H9 (cell line): ENCODE results near the gene ANAPC2. TPM values are rescaled to one million over a fixed set of nuclear protein-coding genes. Genes with fewer than 3 reads are reported as not detected.

Source experiments
- DNase-seq: peaks from one replicate; pipeline ENCODE4 v3.0.0-alpha.2; 2017
- H2AFZ ChIP-seq: one replicate; pipeline ENCODE4 v1.6.1; 2013; ENCODE audit warnings: mild to moderate bottlenecking, low read length, control low read depth, moderate library complexity
- H2AK5ac ChIP-seq: 2 replicates; pipeline ENCODE4 v1.6.1; 2013; ENCODE audit warnings: low read length, control low read depth, mixed read lengths; ENCODE audit not compliant: insufficient read length
- H2BK120ac ChIP-seq: one replicate; pipeline ENCODE4 v1.6.1; 2013; ENCODE audit warnings: low read depth, mild to moderate bottlenecking, low read length, control low read depth, inconsistent platforms; ENCODE audit not compliant: poor library complexity, severe bottlenecking
- H2BK12ac ChIP-seq: 2 replicates; pipeline ENCODE4 v1.6.1; 2013; ENCODE audit warnings: low read length, control low read depth, mixed read lengths, low read depth; ENCODE audit not compliant: insufficient read length
- H2BK15ac ChIP-seq: 2 replicates; pipeline ENCODE4 v1.6.1; 2013; ENCODE audit warnings: low read depth, low read length, control low read depth
- H2BK20ac ChIP-seq: one replicate; pipeline ENCODE4 v1.6.1; 2013; ENCODE audit warnings: low read depth, mild to moderate bottlenecking, low read length, control low read depth, inconsistent platforms; ENCODE audit not compliant: poor library complexity, severe bottlenecking
- H2BK5ac ChIP-seq: 2 replicates; pipeline ENCODE4 v1.6.1; 2013; ENCODE audit warnings: low read length, control low read depth, mixed read lengths; ENCODE audit not compliant: insufficient read length
- H3K14ac ChIP-seq: 2 replicates; pipeline ENCODE4 v1.6.1; 2013; ENCODE audit warnings: low read length, control low read depth; ENCODE audit not compliant: insufficient read depth
- H3K18ac ChIP-seq: 2 replicates; pipeline ENCODE4 v1.6.1; 2013; ENCODE audit warnings: low read depth, mild to moderate bottlenecking, mixed read lengths, low read length, control low read depth; ENCODE audit not compliant: insufficient read length
- H3K23ac ChIP-seq: 2 replicates; pipeline ENCODE4 v1.6.1; 2013; ENCODE audit warnings: low read length, control low read depth, mixed read lengths, low read depth; ENCODE audit not compliant: insufficient read length
- H3K23me2 ChIP-seq: 2 replicates; pipeline ENCODE4 v1.6.1; 2013; ENCODE audit warnings: low read depth, mild to moderate bottlenecking, mixed read lengths, low read length, control low read depth; ENCODE audit not compliant: insufficient read length, poor library complexity, severe bottlenecking
- H3K27ac ChIP-seq: 2 replicates; pipeline ENCODE4 v1.5.1; 2013; ENCODE audit warnings: low read length, control low read depth, mixed read lengths, low read depth; ENCODE audit not compliant: insufficient read length
- H3K27me3 ChIP-seq: 2 replicates; pipeline ENCODE4 v1.6.1; 2013; ENCODE audit warnings: low read length, control low read depth, inconsistent platforms; ENCODE audit not compliant: insufficient read depth
- H3K4ac ChIP-seq: 2 replicates; pipeline ENCODE4 v1.6.1; 2013; ENCODE audit warnings: low read depth, mild to moderate bottlenecking, control low read depth, inconsistent platforms, low read length, moderate library complexity
- H3K4me1 ChIP-seq: 2 replicates; pipeline ENCODE4 v1.6.1; 2013; ENCODE audit warnings: low read length, control low read depth, inconsistent platforms; ENCODE audit not compliant: insufficient read depth
- H3K4me2 ChIP-seq: 2 replicates; pipeline ENCODE4 v1.6.1; 2013; ENCODE audit warnings: low read length, control low read depth, mixed read lengths; ENCODE audit not compliant: insufficient read length, insufficient read depth
- H3K56ac ChIP-seq: 2 replicates; pipeline ENCODE4 v1.6.1; 2013; ENCODE audit warnings: low read depth, mild to moderate bottlenecking, mixed read lengths, low read length, control low read depth; ENCODE audit not compliant: insufficient read length
- H3K79me1 ChIP-seq: 2 replicates; pipeline ENCODE4 v1.6.1; 2013; ENCODE audit warnings: low read depth, mild to moderate bottlenecking, moderate library complexity, low read length, control low read depth, inconsistent platforms; ENCODE audit not compliant: insufficient read depth, poor library complexity, severe bottlenecking
- H3K79me2 ChIP-seq: 2 replicates; pipeline ENCODE4 v1.6.1; 2013; ENCODE audit warnings: low read length, control low read depth, inconsistent platforms; ENCODE audit not compliant: insufficient read depth
- H3K9ac ChIP-seq: 2 replicates; pipeline ENCODE4 v1.6.1; 2013; ENCODE audit warnings: low read length, control low read depth, mixed read lengths; ENCODE audit not compliant: insufficient read length; ENCODE audit errors: extremely low read depth
- H3K9me3 ChIP-seq: one replicate; pipeline ENCODE4 v1.6.1; 2013; ENCODE audit warnings: low read depth, low read length, inconsistent platforms; ENCODE audit not compliant: control insufficient read depth
- H3T11ph ChIP-seq: one replicate; pipeline ENCODE4 v1.6.1; 2013; ENCODE audit warnings: mild to moderate bottlenecking, low read length, control low read depth, inconsistent platforms
- H4K20me1 ChIP-seq: one replicate; pipeline ENCODE4 v1.6.1; 2013; ENCODE audit not compliant: control insufficient read depth, insufficient read length, insufficient read depth
- H4K5ac ChIP-seq: 2 replicates; pipeline ENCODE4 v1.6.1; 2013; ENCODE audit warnings: low read depth, mild to moderate bottlenecking, mixed read lengths, low read length, control low read depth; ENCODE audit not compliant: insufficient read length
- H4K8ac ChIP-seq: replicated peaks from 2 replicates; pipeline ENCODE4 v1.6.1; 2013; ENCODE audit warnings: low read length, control low read depth, mixed read lengths, low read depth; ENCODE audit not compliant: insufficient read length
- H4K91ac ChIP-seq: 2 replicates; pipeline ENCODE4 v1.6.1; 2013; ENCODE audit warnings: low read depth, mild to moderate bottlenecking, moderate library complexity, mixed read lengths, low read length, control low read depth; ENCODE audit not compliant: insufficient read length
- H3K27ac Mint-ChIP-seq, 3 experiments: 2 replicates in 2 of 3; 3 replicates in 1 of 3; pipeline ENCODE4 v1.8.0; 2020 to 2021; ENCODE audit warnings: mixed read lengths in 3 of 3, mild to moderate bottlenecking in 1 of 3, moderate library complexity in 1 of 3
- H3K27me3 Mint-ChIP-seq: 2 replicates; pipeline ENCODE4 v1.8.0; 2021; ENCODE audit warnings: low read depth, mild to moderate bottlenecking, moderate library complexity, mixed read lengths
- H3K36me3 Mint-ChIP-seq, 3 experiments: 2 replicates in 2 of 3; 3 replicates in 1 of 3; pipeline ENCODE4 v1.8.0; 2020 to 2021; ENCODE audit warnings: low read depth in 3 of 3, mixed read lengths in 3 of 3; ENCODE audit not compliant: insufficient read depth in 1 of 3
- H3K4me1 Mint-ChIP-seq, 2 experiments: 2 replicates each; pipeline ENCODE4 v1.8.0; 2020; ENCODE audit warnings: mixed read lengths in 2 of 2
- H3K4me3 Mint-ChIP-seq, 2 experiments: 2 replicates in 1 of 2; 3 replicates in 1 of 2; pipeline ENCODE4 v1.8.0; 2020 to 2021; ENCODE audit warnings: mild to moderate bottlenecking in 2 of 2, mixed read lengths in 2 of 2, moderate library complexity in 1 of 2
- H3K9me3 Mint-ChIP-seq, 2 experiments: 2 replicates in 1 of 2; 3 replicates in 1 of 2; pipeline ENCODE4 v1.8.0; 2020; ENCODE audit warnings: mild to moderate bottlenecking in 2 of 2, mixed read lengths in 2 of 2, moderate library complexity in 1 of 2
- WGBS: extraction: QIAGEN DNeasy Blood & Tissue Kit; methylation state at CpG from one replicate; pipeline ENCODE4 v1.1.7; 2013; ENCODE audit warnings: missing lambda C conversion rate, low lambda C conversion rate, mixed read lengths; ENCODE audit not compliant: insufficient read length; ENCODE audit errors: extremely low coverage; 5-methylcytosine and 5-hydroxymethylcytosine counted together
- total RNA-seq: library from RNA; stranded (reverse); gene quantifications from 2 replicates; pipeline ENCODE4 v1.2.1, GENCODE V29; 2021
- TF ChIP-seq, protein P1 (sequence below): fragments of 200-600 bp; sonication (generic); conservative IDR thresholded peaks from 3 replicates; pipeline ENCODE4 v1.8.0; 2021; ENCODE audit warnings: antibody characterized with exemption, mild to moderate bottlenecking

The ANAPC2 gene
- total RNA-seq, 1 experiment from 2014 or later = 54.8 TPM

DNA sequence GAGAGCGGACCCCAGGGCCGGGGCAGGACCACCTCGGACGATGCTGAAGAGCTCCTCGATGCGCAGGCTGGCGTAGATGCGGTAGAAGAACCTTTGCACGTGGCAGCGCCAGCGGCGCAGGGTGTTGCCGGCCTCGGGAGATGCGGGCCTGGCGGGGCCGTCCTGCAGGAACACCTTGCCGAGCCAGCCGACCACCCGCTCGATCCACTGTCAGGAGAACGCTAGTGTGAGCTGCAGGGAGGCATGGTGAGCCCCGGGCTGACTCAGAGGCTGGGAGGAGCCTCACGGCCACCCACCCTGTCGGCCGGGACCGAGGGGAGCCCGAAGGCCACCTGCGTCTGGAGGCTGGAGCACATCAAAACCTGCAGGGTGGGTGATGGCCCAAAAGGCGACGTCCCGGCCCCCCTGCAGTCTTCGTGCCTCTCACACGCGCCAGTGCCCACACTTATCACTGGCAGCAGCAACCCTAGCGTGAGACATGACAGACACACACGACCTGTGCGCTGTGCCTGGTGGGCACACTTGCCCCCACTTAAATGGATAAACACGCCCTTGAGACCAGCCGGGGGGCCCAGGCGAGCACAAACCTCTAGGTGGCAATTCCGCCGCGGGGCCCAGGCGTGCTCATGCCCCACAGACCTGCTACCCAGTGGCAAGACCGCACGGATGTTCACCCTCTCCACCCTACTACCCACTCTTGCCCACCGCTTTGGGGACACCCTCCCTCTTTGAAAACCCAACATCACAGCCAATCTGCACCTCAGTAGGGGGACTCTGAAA lies 3.3 kb downstream of the ANAPC2 start:
- peaks cover 17 to 22% of the 10 kb centered on the region in 2 experiments for H3K4me1 Mint-ChIP-seq
- no CpG with 5 or more reads among the region's 48 CpGs for WGBS
- no peaks in the 10 kb centered on the region for H3K27me3 Mint-ChIP-seq
- H3K4me2 ChIP-seq = no peak overlapping the region
- H3K14ac ChIP-seq = no peak overlapping the region
- no peak overlapping the region for H2BK20ac ChIP-seq
- DNase-seq = no peak
- no peak overlapping the region for H2BK120ac ChIP-seq
- H2AK5ac ChIP-seq = no peak overlapping the region
- no peak overlapping the region for H2BK5ac ChIP-seq
- H3K4ac ChIP-seq = no peak overlapping the region
- H3K9me3 ChIP-seq = no peaks in the 10 kb centered on the region
- H4K91ac ChIP-seq = no peak overlapping the region
- no peak overlapping the region for H2BK15ac ChIP-seq
- H3K9ac ChIP-seq = no peak overlapping the region
- H3K23me2 ChIP-seq = peaks cover 13% of the 10 kb centered on the region
- no peak overlapping the region for H2AFZ ChIP-seq
- H3K27ac Mint-ChIP-seq = no peak overlapping the region
- no peak overlapping the region for H3T11ph ChIP-seq
- H3K4me1 ChIP-seq = peaks cover 5% of the 10 kb centered on the region; the same call in 1 of the 2 replicates
- peaks cover 2% of the 10 kb centered on the region for H4K20me1 ChIP-seq
- H3K18ac ChIP-seq = no peak overlapping the region
- no peak overlapping the region for H2BK12ac ChIP-seq
- H4K8ac ChIP-seq = no peak overlapping the region
- peaks cover 10% of the 10 kb centered on the region; the same call in 1 of the 2 replicates for H3K79me2 ChIP-seq
- no peak overlapping the region; a peak in 1 of 5 replicates for H3K4me3 Mint-ChIP-seq
- H3K79me1 ChIP-seq = peaks cover 6% of the 10 kb centered on the region
- no peak overlapping the region for H4K5ac ChIP-seq
- H3K27me3 ChIP-seq = no peaks in the 10 kb centered on the region
- no peaks in the 10 kb centered on the region for H3K9me3 Mint-ChIP-seq
- H3K36me3 Mint-ChIP-seq = peaks cover 6 to 53% (median 46%) of the 10 kb centered on the region in 3 experiments; a peak in 6 of 7 replicates
- H3K56ac ChIP-seq = no peak overlapping the region
- TF ChIP-seq, protein P1, sequence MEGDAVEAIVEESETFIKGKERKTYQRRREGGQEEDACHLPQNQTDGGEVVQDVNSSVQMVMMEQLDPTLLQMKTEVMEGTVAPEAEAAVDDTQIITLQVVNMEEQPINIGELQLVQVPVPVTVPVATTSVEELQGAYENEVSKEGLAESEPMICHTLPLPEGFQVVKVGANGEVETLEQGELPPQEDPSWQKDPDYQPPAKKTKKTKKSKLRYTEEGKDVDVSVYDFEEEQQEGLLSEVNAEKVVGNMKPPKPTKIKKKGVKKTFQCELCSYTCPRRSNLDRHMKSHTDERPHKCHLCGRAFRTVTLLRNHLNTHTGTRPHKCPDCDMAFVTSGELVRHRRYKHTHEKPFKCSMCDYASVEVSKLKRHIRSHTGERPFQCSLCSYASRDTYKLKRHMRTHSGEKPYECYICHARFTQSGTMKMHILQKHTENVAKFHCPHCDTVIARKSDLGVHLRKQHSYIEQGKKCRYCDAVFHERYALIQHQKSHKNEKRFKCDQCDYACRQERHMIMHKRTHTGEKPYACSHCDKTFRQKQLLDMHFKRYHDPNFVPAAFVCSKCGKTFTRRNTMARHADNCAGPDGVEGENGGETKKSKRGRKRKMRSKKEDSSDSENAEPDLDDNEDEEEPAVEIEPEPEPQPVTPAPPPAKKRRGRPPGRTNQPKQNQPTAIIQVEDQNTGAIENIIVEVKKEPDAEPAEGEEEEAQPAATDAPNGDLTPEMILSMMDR = no peak
- H3K27ac ChIP-seq = no peak overlapping the region
- no peak overlapping the region for H3K23ac ChIP-seq
